ENCODE measurements around the gene RFNG. TPM values are rescaled to one million over a fixed set of nuclear protein-coding genes. Genes with fewer than 3 reads are reported as not detected.

The RFNG gene
- total and polyA plus RNA-seq, 2 of the 13 experiments (the other 11 are each of a cell fraction or from before 2014, with no cell fraction given): 61.4 to 64.0 TPM

DNA sequence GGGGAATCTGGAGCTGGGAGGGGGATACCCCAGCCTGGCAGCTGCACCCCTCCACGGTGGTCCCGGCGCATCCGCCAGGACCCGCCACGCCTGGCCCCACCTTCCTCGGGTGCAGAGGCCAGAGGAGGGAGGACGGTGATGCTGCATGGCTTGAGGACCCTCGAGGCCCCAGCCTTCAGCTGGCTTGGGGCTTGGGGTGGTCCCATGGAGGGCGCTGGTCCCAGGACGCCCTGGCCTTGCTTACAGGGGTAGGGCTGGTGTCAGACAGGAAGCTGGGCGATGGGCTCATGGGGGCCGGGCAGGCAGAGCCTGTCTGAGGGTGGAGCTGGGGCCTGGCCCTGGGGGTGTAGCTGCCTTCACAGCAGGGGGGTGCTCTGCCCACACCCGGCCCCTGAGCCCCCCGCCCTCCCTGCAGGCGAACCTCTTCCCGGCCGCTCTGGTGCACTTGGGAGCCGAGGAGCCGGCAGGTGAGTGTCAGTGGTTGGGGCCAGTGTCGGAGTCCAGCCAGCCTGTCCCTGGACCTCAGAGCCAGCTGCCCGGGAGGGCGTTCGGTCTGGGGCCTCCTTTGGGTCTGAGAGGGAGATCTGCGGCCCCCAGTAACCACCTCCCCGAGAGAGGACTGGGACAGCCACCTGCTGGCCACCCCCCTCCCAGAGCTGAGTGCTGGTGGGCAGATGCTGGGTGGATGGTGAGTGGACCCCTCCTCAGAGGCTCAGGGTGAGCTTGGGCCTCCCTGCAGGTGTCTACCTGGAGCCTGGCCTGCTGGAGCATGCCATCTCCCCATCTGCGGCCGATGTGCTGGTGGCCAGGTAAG lies 35.3 kb downstream of the RFNG start (continued):
- TF ChIP-seq, protein P1, sequence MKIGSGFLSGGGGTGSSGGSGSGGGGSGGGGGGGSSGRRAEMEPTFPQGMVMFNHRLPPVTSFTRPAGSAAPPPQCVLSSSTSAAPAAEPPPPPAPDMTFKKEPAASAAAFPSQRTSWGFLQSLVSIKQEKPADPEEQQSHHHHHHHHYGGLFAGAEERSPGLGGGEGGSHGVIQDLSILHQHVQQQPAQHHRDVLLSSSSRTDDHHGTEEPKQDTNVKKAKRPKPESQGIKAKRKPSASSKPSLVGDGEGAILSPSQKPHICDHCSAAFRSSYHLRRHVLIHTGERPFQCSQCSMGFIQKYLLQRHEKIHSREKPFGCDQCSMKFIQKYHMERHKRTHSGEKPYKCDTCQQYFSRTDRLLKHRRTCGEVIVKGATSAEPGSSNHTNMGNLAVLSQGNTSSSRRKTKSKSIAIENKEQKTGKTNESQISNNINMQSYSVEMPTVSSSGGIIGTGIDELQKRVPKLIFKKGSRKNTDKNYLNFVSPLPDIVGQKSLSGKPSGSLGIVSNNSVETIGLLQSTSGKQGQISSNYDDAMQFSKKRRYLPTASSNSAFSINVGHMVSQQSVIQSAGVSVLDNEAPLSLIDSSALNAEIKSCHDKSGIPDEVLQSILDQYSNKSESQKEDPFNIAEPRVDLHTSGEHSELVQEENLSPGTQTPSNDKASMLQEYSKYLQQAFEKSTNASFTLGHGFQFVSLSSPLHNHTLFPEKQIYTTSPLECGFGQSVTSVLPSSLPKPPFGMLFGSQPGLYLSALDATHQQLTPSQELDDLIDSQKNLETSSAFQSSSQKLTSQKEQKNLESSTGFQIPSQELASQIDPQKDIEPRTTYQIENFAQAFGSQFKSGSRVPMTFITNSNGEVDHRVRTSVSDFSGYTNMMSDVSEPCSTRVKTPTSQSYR (CRISPR knock-in tag; IDR thresholded peaks at IDR 0.05; ENCODE audit: borderline replicate concordance): no peak
- TF ChIP-seq, protein P2, sequence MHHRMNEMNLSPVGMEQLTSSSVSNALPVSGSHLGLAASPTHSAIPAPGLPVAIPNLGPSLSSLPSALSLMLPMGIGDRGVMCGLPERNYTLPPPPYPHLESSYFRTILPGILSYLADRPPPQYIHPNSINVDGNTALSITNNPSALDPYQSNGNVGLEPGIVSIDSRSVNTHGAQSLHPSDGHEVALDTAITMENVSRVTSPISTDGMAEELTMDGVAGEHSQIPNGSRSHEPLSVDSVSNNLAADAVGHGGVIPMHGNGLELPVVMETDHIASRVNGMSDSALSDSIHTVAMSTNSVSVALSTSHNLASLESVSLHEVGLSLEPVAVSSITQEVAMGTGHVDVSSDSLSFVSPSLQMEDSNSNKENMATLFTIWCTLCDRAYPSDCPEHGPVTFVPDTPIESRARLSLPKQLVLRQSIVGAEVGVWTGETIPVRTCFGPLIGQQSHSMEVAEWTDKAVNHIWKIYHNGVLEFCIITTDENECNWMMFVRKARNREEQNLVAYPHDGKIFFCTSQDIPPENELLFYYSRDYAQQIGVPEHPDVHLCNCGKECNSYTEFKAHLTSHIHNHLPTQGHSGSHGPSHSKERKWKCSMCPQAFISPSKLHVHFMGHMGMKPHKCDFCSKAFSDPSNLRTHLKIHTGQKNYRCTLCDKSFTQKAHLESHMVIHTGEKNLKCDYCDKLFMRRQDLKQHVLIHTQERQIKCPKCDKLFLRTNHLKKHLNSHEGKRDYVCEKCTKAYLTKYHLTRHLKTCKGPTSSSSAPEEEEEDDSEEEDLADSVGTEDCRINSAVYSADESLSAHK (CRISPR knock-in tag; IDR thresholded peaks at IDR 0.05; ENCODE audit: borderline replicate concordance): no peak
- TF ChIP-seq ZC3H13 (CRISPR knock-in tag; IDR thresholded peaks at IDR 0.05) (peak; percentile 61; the same call in 1 of the 2 replicates), ZBTB33 (CRISPR knock-in tag; IDR thresholded peaks at IDR 0.05) (peak; percentile 91), ZNF234 (CRISPR knock-in tag; conservative IDR thresholded peaks at IDR 0.05) (no peak), ZNF547 (CRISPR knock-in tag; IDR thresholded peaks at IDR 0.05) (0 out of 2 replicates have a peak, but pooled peaks have one; percentile 37), PLRG1 (conservative IDR thresholded peaks at IDR 0.05) (no peak), ZNF766 (CRISPR knock-in tag; IDR thresholded peaks at IDR 0.05; ENCODE audit: borderline replicate concordance) (no peak), HNRNPUL1 (IDR thresholded peaks at IDR 0.05; ENCODE audit: low read depth, low read length) (no peak), FOXJ3 (CRISPR knock-in tag; IDR thresholded peaks at IDR 0.05; ENCODE audit: borderline replicate concordance) (no peak), NFKB2 (CRISPR knock-in tag; IDR thresholded peaks at IDR 0.05; ENCODE audit: borderline replicate concordance) (peak; percentile 54; the same call in 1 of the 2 replicates), ZMYM3 (CRISPR knock-in tag; IDR thresholded peaks at IDR 0.05) (no peak), PAX8 (CRISPR knock-in tag; IDR thresholded peaks at IDR 0.05; ENCODE audit: borderline replicate concordance) (no peak), KDM2A (CRISPR knock-in tag; IDR thresholded peaks at IDR 0.05; ENCODE audit: borderline replicate concordance, low read depth) (no peak), SNAPC2 (CRISPR knock-in tag; IDR thresholded peaks at IDR 0.05) (no peak), REL (CRISPR knock-in tag; conservative IDR thresholded peaks at IDR 0.05) (0 out of 2 replicates have a peak, but pooled peaks have one; percentile 39), ZNF274 (CRISPR knock-in tag; IDR thresholded peaks at IDR 0.05) (0 out of 2 replicates have a peak, but pooled peaks have one; percentile 40), ZNF451 (CRISPR knock-in tag; IDR thresholded peaks at IDR 0.05) (no peak), ZNF44 (CRISPR knock-in tag; IDR thresholded peaks at IDR 0.05) (no peak)
